GM23338 (cell line): ENCODE measurements around the gene HGF.

Source experiments
- CREB1 ChIP-seq: fragments of 250-450 bp; sonication (Bioruptor Pico); IDR thresholded peaks from 2 replicates; pipeline ENCODE4 v1.5.0; 2020; ENCODE audit warnings: low read depth, mild to moderate bottlenecking, moderate library complexity
- CTCF ChIP-seq, 2 experiments: fragments of 200-600 bp in 1 of 2; sonication (generic) in 1 of 2; conservative IDR thresholded peaks; 2 replicates each; pipeline versions ENCODE4 v1.5.1 to v1.6.1; 2016 to 2017; ENCODE audit warnings: antibody characterized with exemption in 2 of 2, low read depth in 2 of 2, mild to moderate bottlenecking in 2 of 2, moderate library complexity in 1 of 2
- ETS1 ChIP-seq: IDR thresholded peaks from 2 replicates; pipeline ENCODE4 v1.6.1; 2016; ENCODE audit warnings: antibody characterized with exemption
- EZH2 ChIP-seq: fragments of 200-600 bp; sonication (generic); IDR thresholded peaks from one replicate; pipeline ENCODE4 v1.8.0; 2017; ENCODE audit warnings: antibody characterized with exemption, mild to moderate bottlenecking, low read depth; ENCODE audit not compliant: unreplicated experiment
- EZH2phosphoT487 ChIP-seq: fragments of 200-600 bp; sonication (generic); IDR thresholded peaks from one replicate; pipeline ENCODE4 v1.8.1; 2018; ENCODE audit warnings: antibody characterized with exemption; ENCODE audit not compliant: unreplicated experiment
- JUNB ChIP-seq: IDR thresholded peaks from one replicate; pipeline ENCODE4 v1.6.1; 2016; ENCODE audit warnings: antibody characterized with exemption; ENCODE audit not compliant: unreplicated experiment
- POLR2AphosphoS5 ChIP-seq: IDR thresholded peaks from 2 replicates; pipeline ENCODE4 v1.6.1; 2016; ENCODE audit warnings: antibody characterized with exemption, low read depth
- REST ChIP-seq: IDR thresholded peaks from one replicate; pipeline ENCODE4 v1.6.1; 2018; ENCODE audit warnings: antibody characterized with exemption; ENCODE audit not compliant: unreplicated experiment
- ZNF331 ChIP-seq: fragments of 250-450 bp; sonication (Bioruptor Pico); IDR thresholded peaks from 2 replicates; pipeline ENCODE4 v1.5.0; 2020; ENCODE audit warnings: low read depth, mild to moderate bottlenecking, moderate library complexity

- TF ChIP-seq CTCF (conservative IDR thresholded peaks at IDR 0.05; ENCODE audit: low read depth in 2 of 2) (no peak), EZH2 (no peak), REST (no peak), EZH2phosphoT487 (no peak), POLR2AphosphoS5 (no peak), ETS1 (no peak), CREB1 (CRISPR knock-in tag) (no peak), JUNB (no peak), ZNF331 (CRISPR knock-in tag) (no peak)
Measured at GRCh38 chr7:81698965-81699364, 70.9 kb downstream of the HGF start.
